Measurements from ENCODE around the gene SLC22A23.

DNA sequence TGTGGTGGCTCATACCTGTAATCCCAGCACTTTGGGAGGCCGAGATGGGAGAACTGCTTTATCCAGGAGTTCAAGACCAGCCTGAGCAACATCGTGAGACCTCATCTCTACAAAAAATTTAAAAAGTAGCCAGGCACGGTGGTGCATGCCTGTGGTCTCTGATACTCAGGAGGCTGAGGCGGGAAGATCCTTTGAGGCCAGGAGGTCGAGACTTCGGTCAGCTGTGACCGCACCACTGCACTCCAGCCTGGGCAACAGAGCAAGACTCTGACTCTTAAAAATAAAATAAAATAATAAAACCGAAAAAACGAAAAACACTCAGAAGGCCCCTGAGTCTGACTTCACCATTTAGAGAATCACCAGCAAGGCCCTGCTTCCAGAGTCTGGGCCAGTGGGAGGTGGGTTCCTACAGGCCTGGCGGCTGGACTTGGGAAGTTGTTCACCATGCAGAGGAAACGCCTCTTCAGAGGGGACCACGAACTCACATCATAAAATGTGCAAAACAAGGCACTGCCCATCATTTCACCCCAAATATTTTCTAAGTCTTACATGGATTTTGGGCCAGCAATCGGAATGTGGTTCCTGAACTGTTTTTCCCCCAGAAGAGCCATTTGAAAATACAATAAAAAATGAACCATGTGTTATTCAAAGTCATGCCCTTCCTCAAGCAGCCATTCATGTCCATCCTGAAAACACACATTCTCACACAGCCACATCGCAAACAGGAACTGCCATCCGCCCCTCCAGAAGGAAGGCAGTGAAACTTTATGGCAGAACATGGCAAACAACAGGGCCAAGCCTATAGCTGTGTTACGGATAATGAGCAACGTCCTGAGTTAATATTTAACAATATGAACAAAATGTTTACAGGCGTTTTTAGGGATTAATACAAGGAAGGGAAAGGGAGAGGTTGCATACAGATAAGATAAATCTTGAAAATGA lies 57.8 kb downstream of the SLC22A23 start:
- TF ChIP-seq POLR2A (IDR thresholded peaks at IDR 0.05) = no peak
- TF ChIP-seq, protein P1, sequence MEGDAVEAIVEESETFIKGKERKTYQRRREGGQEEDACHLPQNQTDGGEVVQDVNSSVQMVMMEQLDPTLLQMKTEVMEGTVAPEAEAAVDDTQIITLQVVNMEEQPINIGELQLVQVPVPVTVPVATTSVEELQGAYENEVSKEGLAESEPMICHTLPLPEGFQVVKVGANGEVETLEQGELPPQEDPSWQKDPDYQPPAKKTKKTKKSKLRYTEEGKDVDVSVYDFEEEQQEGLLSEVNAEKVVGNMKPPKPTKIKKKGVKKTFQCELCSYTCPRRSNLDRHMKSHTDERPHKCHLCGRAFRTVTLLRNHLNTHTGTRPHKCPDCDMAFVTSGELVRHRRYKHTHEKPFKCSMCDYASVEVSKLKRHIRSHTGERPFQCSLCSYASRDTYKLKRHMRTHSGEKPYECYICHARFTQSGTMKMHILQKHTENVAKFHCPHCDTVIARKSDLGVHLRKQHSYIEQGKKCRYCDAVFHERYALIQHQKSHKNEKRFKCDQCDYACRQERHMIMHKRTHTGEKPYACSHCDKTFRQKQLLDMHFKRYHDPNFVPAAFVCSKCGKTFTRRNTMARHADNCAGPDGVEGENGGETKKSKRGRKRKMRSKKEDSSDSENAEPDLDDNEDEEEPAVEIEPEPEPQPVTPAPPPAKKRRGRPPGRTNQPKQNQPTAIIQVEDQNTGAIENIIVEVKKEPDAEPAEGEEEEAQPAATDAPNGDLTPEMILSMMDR (IDR thresholded peaks at IDR 0.05) = no peak
